HG02588 (cell line): ENCODE measurements around the gene LRRC38.
"Not testable (repeated sequence)": the region's sequence is repeated elsewhere in the genome, so short reads cannot be mapped to it uniquely, and the experiment has no call there.

Experiments used
- ATAC-seq: cut with Tn5 transposase; IDR thresholded peaks from one replicate; pipeline ENCODE4 v1.9.1; 2021; ENCODE audit warnings: mild to moderate bottlenecking, moderate library complexity; ENCODE audit not compliant: unreplicated experiment

LRRC38 gene, protein sequence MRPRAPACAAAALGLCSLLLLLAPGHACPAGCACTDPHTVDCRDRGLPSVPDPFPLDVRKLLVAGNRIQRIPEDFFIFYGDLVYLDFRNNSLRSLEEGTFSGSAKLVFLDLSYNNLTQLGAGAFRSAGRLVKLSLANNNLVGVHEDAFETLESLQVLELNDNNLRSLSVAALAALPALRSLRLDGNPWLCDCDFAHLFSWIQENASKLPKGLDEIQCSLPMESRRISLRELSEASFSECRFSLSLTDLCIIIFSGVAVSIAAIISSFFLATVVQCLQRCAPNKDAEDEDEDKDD

GRCh38 chr1:13513895-13514546, at the start of gene LRRC38:
Gene LRRC38, minus strand, starts transcription at chr1:13514003. Its CDS starts 410 bp downstream, at chr1:13513593.
- no peak for ATAC-seq

GRCh38 chr1:13562981-13563380, 49.2 kb upstream of the LRRC38 start:
- not testable (repeated sequence) for ATAC-seq

GRCh38 chr1:13560541-13560940, 46.7 kb upstream of the LRRC38 start:
- ATAC-seq: no peak

- ATAC-seq: no peak
These were observed 42.5 kb upstream of the LRRC38 start for GRCh38 chr1:13556224-13556764.

GRCh38 chr1:13554798-13555197, 41.0 kb upstream of the LRRC38 start:
- ATAC-seq: no peak

GRCh38 chr1:13550663-13551062, 36.9 kb upstream of the LRRC38 start:
- no peak for ATAC-seq

GRCh38 chr1:13549521-13549920, 35.7 kb upstream of the LRRC38 start:
- no peak for ATAC-seq

GRCh38 chr1:13549021-13549420, 35.2 kb upstream of the LRRC38 start:
- ATAC-seq: no peak

GRCh38 chr1:13548281-13548680, 34.5 kb upstream of the LRRC38 start:
- no peak for ATAC-seq

DNA sequence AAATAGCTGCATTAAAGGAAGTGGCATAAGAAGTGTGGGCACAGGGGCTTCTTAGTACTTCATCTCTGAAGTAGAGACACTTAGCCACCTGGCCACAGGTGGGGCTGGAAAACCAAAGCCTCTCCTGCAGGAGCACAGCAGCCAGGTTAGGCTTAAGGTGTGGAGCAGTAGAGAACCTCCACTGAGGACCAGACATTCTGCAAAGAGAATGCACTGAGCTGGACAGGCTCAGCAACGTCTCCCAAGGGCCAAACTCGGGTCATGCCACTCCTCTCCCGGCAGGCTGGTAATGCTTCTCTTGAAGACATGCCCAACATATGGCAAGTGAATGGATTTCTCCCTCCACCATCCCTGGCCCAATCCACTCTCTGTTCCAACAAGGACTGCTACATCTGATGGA, 33.0 kb upstream of the LRRC38 start:
- no peak for ATAC-seq

DNA sequence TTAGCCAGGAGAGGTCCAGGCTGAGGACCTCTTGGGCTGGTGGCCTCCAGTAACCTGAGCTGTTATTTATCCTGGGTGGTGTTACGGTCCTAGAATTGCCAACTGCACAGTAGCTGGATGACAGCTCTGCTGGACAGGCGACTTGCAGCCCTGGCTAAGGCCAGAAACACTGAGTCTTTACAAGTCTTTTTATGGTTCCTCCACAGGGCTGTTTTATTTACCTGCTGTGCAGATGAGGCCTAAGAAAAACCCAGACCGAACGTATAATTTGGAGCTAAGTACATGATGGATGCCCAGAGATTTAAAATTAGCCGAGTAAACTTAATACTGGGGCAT, 30.4 kb upstream of the LRRC38 start:
- no peak for ATAC-seq

GRCh38 chr1:13543451-13544220, 29.8 kb upstream of the LRRC38 start:
- no peak for ATAC-seq

- ATAC-seq: no peak
These were observed 27.8 kb upstream of the LRRC38 start for GRCh38 chr1:13541435-13542215.

- no peak for ATAC-seq
These were observed 27.1 kb upstream of the LRRC38 start for GRCh38 chr1:13540866-13541265.

DNA sequence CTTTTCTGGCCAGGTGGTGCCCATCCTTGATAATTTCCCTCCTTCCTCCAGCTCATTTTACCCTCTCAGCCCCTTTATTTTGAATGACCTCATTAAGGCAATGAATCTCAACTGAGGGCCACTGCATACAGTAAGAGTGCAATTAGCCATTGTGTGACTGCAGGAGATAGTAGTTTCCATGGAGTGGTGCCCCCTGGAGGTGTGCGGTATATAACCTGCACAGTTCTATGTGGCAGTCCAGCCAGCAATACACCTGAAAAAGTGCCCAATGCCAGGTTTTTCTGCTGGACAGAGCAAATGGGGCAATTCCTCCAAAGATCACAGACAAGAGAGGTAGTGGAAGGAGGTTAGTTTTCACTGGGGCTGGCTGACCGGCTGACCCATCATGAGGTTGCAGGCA, 25.9 kb upstream of the LRRC38 start:
- no peak for ATAC-seq

- no peak for ATAC-seq
These were observed 25.0 kb upstream of the LRRC38 start for GRCh38 chr1:13538832-13539231.

DNA sequence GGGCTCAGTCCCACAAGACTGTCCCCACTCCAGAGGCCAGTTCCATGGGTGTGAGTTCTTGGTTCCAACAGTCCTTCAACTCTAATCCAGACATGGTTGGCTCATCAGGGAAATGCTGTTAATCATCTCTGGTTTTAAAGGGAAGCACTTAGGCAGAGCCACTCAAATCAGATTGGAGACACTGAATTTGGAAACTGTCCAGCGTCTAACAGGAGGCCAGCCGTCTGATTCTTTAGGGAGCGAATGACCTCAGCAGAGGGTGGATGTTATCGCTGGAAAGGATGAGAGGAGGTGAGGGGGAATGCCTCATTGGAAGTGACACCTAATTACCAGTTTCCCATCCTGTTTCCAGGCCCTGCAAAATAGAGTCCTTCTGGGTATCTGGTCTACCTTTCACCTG, 22.8 kb upstream of the LRRC38 start:
- ATAC-seq: no peak

DNA sequence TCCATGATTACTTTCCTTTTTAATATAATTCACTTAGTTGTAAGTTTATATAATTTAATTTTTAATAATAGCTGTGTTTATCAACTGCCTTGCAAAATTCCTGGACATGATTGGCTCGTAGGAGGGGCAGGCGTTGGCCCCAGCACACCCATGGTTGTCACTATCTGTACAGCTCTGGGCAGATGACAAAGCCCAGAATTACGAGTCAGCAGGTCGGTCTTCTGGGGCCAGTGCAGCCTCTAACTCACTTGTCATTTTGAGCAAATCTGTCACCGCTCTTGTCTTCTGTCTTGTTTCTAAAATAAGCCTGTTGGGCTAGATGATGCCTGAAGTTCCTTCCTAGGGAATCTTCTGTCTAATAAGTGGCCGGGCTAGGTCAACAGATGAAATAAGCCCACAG, 21.4 kb upstream of the LRRC38 start:
- ATAC-seq: no peak

DNA sequence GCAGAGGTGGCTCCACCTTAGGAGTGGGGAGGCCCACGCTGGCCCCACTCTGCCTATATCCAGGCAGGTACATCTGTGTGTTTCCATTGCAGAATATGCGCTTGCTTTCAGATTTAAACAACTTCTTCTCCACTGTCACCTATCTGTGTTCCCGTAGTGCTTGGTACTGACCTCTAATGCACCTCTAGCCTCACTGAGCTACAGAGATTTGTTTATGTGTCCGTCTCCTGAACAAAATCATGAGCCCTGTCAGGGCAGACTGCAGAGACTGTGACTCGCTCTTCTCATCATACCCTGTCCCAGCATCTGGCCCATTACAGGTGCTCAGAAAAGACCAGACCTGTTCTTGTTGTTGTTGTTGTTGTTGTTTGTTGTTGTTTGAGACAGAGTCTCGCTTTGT, 14.5 kb upstream of the LRRC38 start:
- no peak for ATAC-seq

GRCh38 chr1:13523780-13524477, 10.1 kb upstream of the LRRC38 start:
- no peak for ATAC-seq
